B cell (primary cell): Measurements from ENCODE around the gene TFF2. TPM values are rescaled to one million over a fixed set of nuclear protein-coding genes. Genes with fewer than 3 reads are reported as not detected.

Experiments used
- ATAC-seq: fragments of 200-7000 bp; cut with Tn5 transposase; one replicate; pipeline ENCODE4 v1.10.0; 2021; ENCODE audit warnings: low read depth, mild to moderate bottlenecking, moderate number of reproducible peaks, moderate library complexity
- CTCF ChIA-PET: fragments of 350-600 bp; sonication (Branson Sonifier 250); formaldehyde crosslinking; loops from one replicate; lab custom pipeline; 2021; ENCODE audit warnings: antibody characterized with exemption, inconsistent platforms; lab: Charles Lee
- POLR2A ChIA-PET: fragments of 350-600 bp; sonication (Branson Sonifier 250); formaldehyde crosslinking; loops from one replicate; lab custom pipeline; 2021; ENCODE audit warnings: antibody characterized with exemption; lab: Charles Lee
- DNase-seq: peaks from one replicate; pipeline ENCODE4 v3.0.0; 2013
- H2AFZ ChIP-seq: 2 replicates; pipeline ENCODE4 v1.6.1; 2012; ENCODE audit warnings: mild to moderate bottlenecking, low read depth, low read length; ENCODE audit not compliant: insufficient read depth, poor library complexity, severe bottlenecking
- H3K27ac ChIP-seq, 2 donors: 1 replicate in 1 of 2; 2 replicates in 1 of 2; pipeline ENCODE4 v1.5.1; 2012 to 2013; ENCODE audit warnings: low read length in 2 of 2, mild to moderate bottlenecking in 2 of 2, moderate library complexity in 1 of 2
- H3K27me3 ChIP-seq, 4 experiments: fragments of 200-600 bp in 1 of 4; sonication (generic) in 1 of 4; replicated peaks in 1 of 4; 1 replicate in 2 of 4; 2 replicates in 2 of 4; pipeline versions ENCODE4 v1.6.1 to v1.7.0; 2013 to 2016; ENCODE audit warnings: low read length in 3 of 4, mild to moderate bottlenecking in 2 of 4, mixed read lengths in 1 of 4, moderate library complexity in 1 of 4; ENCODE audit not compliant: insufficient read depth in 4 of 4, control insufficient read depth in 3 of 4; ENCODE audit errors: control extremely low read depth in 1 of 4
- H3K36me3 ChIP-seq, 2 experiments: replicated peaks in 1 of 2; 1 replicate in 1 of 2; 2 replicates in 1 of 2; pipeline versions ENCODE4 v1.6.1 to v1.7.1; 2013; ENCODE audit warnings: low read length in 1 of 2; ENCODE audit not compliant: insufficient read depth in 2 of 2, control insufficient read depth in 1 of 2; ENCODE audit errors: control extremely low read depth in 1 of 2, extremely low read depth in 1 of 2
- H3K4me1 ChIP-seq, 2 donors: fragments of 200-600 bp in 1 of 2; sonication (generic) in 1 of 2; 1 replicate in 1 of 2; 2 replicates in 1 of 2; pipeline versions ENCODE4 v1.5.1 to v1.6.1; 2013 to 2017; ENCODE audit warnings: low read length in 2 of 2; ENCODE audit not compliant: control insufficient read depth in 2 of 2, insufficient read depth in 2 of 2
- H3K4me2 ChIP-seq: replicated peaks from 2 replicates; pipeline ENCODE3; 2012; ENCODE audit warnings: mild to moderate bottlenecking, low read depth, low read length; ENCODE audit not compliant: poor library complexity, severe bottlenecking
- H3K4me3 ChIP-seq, 5 experiments: fragments of 200-600 bp in 1 of 5; sonication (generic) in 1 of 5; 1 replicate in 3 of 5; 2 replicates in 2 of 5; pipeline versions ENCODE4 v1.5.1 to v1.7.0; 2011 to 2016; ENCODE audit warnings: low read length in 4 of 5, mild to moderate bottlenecking in 4 of 5, low read depth in 2 of 5, control low read depth in 1 of 5, moderate library complexity in 1 of 5; ENCODE audit not compliant: insufficient read depth in 1 of 5; ENCODE audit errors: control extremely low read depth in 1 of 5, extremely low read depth in 1 of 5
- H3K79me2 ChIP-seq: fragments of 200-600 bp; sonication (generic); one replicate; pipeline ENCODE4 v1.6.0; 2016; ENCODE audit warnings: low read length; ENCODE audit not compliant: control insufficient read depth, insufficient read depth
- H3K9ac ChIP-seq: fragments of 200-600 bp; sonication (generic); 2 replicates; pipeline ENCODE4 v1.6.1; 2017; ENCODE audit warnings: mild to moderate bottlenecking, low read length, moderate library complexity
- H3K9me3 ChIP-seq, 3 donors: one replicate each; pipeline versions ENCODE4 v1.6.1 to v1.7.1; 2013; ENCODE audit warnings: low read length in 2 of 3; ENCODE audit not compliant: control insufficient read depth in 2 of 3, insufficient read depth in 1 of 3; ENCODE audit errors: control extremely low read depth in 1 of 3
- H4K20me1 ChIP-seq: 2 replicates; pipeline ENCODE4 v1.6.0; 2012; ENCODE audit warnings: mild to moderate bottlenecking, low read length; ENCODE audit not compliant: insufficient read depth, control insufficient read depth, poor library complexity, severe bottlenecking
- H3K27ac Mint-ChIP-seq: one replicate; pipeline ENCODE4 v1.8.0; 2021; ENCODE audit warnings: mixed read lengths
- H3K27me3 Mint-ChIP-seq: one replicate; pipeline ENCODE4 v1.8.0; 2021; ENCODE audit warnings: mixed read lengths
- H3K4me1 Mint-ChIP-seq: one replicate; pipeline ENCODE4 v1.8.0; 2021; ENCODE audit warnings: mixed read lengths
- H3K4me3 Mint-ChIP-seq: one replicate; pipeline ENCODE4 v1.8.0; 2021; ENCODE audit warnings: mixed read lengths
- H3K9me3 Mint-ChIP-seq: one replicate; pipeline ENCODE4 v1.8.0; 2022; ENCODE audit warnings: mixed read lengths; ENCODE audit not compliant: insufficient read depth
- EZH2 ChIP-seq: IDR thresholded peaks from 2 replicates; pipeline ENCODE4 v1.6.1; 2012; ENCODE audit warnings: borderline replicate concordance, low read depth, mild to moderate bottlenecking, moderate library complexity, low read length; ENCODE audit not compliant: insufficient read depth, poor library complexity, severe bottlenecking
- WGBS: methylation state at CpG from one replicate; pipeline ENCODE4 v1.1.5; 2013; ENCODE audit warnings: missing lambda C conversion rate; ENCODE audit not compliant: insufficient coverage; 5-methylcytosine and 5-hydroxymethylcytosine counted together
- intact Hi-C: fragments of 100-400 bp; cut with micrococcal nuclease; formaldehyde crosslinking; loops from one replicate; pipeline ENCODE4 v1.10.0; 2022
- polyA plus RNA-seq: library from polyadenylated mRNA; depleted of rRNA; stranded (reverse); fragments of >200 nt; gene quantifications from 2 replicates; pipeline ENCODE4 v1.2.3, GENCODE V29; 2012
- total RNA-seq, 2 donors: library from RNA; stranded (reverse); fragments of 120-200 nt in 1 of 2; gene quantifications; 1 replicate in 1 of 2; 2 replicates in 1 of 2; pipeline versions ENCODE4 v1.2.3 to v1.2.4, GENCODE V29; 2013 to 2022
- TF ChIP-seq, protein P1 (sequence below): fragments of 200-600 bp; IDR thresholded peaks from one replicate; pipeline ENCODE4 v1.8.0; 2022; ENCODE audit warnings: antibody characterized with exemption, mild to moderate bottlenecking

The TFF2 gene
- total and polyA plus RNA-seq, 2 donors (not counting 1 experiment from before 2014, with no cell fraction given), result not detected

DNA sequence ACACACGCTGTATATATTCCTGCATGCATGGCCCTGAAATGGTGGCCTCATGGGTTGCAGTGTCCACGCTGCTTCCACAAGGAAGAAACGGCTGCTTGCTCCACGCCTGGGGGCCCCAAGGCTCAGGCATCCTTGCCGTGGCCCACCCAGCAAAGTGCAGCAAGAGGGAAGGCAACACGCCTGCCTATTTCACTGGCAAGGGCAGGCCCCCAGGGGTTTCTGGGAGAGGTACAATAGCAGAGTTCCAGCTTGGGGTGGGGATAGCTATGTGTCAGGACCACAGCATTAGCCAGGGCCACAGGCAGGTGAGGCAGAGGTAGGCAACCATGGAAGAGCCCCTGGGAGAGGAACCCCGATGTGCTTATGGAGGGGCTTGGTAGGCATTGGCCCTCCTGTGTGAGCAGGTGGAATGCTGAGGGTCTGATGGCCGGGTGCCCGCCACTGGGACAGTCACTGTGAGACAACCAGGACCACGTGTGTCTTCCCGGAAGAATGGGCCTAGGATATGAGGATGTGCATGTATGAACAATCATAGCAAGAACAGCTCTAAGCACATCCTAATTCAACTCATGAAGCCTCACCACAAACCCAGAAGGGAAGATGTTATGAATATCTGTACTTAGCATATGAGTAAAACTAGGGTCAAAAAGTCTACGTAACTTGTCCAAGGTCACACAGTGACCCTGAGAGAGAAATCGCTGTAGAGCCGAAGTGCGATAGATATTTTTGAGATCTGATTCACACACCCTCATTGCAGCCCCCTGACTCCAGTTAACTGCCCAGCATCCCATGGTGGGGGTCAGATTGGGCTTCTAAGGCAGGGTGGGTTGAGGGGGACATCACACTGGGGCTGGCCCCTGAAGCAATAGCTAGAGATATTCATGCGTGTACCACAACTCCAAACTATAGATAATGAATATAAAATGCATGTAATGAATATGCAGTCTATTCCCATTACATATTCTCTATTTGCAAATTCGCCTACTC, 11.8 kb downstream of the TFF2 start:
- ATAC-seq, result no peak
- no peak overlapping the region for H3K4me3 Mint-ChIP-seq
- no peak overlapping the region for H3K9ac ChIP-seq

More for the DNA sequence above, 11.8 kb downstream of the TFF2 start:
- H2AFZ ChIP-seq, result no peak overlapping the region
- H3K27me3 Mint-ChIP-seq, result peaks cover 16% of the 10 kb centered on the region
- POLR2A ChIA-PET, result interaction anchor here (1.1 kb wide), 1 partner anchor 175 kb away, joined by 3 read pairs; the partner anchor contains the start of gene SLC37A1
- peaks cover 7 to 8% of the 10 kb centered on the region in 2 donors for H3K4me1 ChIP-seq
- no peak for DNase-seq
- no peaks in the 10 kb centered on the region for H4K20me1 ChIP-seq
- no peaks in the 10 kb centered on the region for H3K9me3 Mint-ChIP-seq
- WGBS, result 90% methylated on average over 14 of the region's 17 CpGs
- no peak overlapping the region for H3K27ac Mint-ChIP-seq
- TF ChIP-seq, protein P1, sequence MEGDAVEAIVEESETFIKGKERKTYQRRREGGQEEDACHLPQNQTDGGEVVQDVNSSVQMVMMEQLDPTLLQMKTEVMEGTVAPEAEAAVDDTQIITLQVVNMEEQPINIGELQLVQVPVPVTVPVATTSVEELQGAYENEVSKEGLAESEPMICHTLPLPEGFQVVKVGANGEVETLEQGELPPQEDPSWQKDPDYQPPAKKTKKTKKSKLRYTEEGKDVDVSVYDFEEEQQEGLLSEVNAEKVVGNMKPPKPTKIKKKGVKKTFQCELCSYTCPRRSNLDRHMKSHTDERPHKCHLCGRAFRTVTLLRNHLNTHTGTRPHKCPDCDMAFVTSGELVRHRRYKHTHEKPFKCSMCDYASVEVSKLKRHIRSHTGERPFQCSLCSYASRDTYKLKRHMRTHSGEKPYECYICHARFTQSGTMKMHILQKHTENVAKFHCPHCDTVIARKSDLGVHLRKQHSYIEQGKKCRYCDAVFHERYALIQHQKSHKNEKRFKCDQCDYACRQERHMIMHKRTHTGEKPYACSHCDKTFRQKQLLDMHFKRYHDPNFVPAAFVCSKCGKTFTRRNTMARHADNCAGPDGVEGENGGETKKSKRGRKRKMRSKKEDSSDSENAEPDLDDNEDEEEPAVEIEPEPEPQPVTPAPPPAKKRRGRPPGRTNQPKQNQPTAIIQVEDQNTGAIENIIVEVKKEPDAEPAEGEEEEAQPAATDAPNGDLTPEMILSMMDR, result no peak
- TF ChIP-seq EZH2, result no peak
- H3K36me3 ChIP-seq, result no peaks in the 10 kb centered on the region
- no peak overlapping the region for H3K27ac ChIP-seq
- H3K4me2 ChIP-seq, result no peak overlapping the region
- intact Hi-C loops, result loop anchor here (1.0 to 10.0 kb wide), 2 partner anchors 111 to 174 kb away; no protein-coding TSS in a partner anchor
- H3K9me3 ChIP-seq, result no peaks in the 10 kb centered on the region
- H3K27me3 ChIP-seq, result peaks cover 0 to 10% (median 5%) of the 10 kb centered on the region in 4 experiments
- H3K79me2 ChIP-seq, result no peaks in the 10 kb centered on the region
- H3K4me3 ChIP-seq, result no peak overlapping the region
- CTCF ChIA-PET, result interaction anchor here (0.7 to 4.1 kb wide), 12 partner anchors 10 to 198 kb away, joined by 3 to 59 read pairs (median 4); no protein-coding TSS in a partner anchor
- H3K4me1 Mint-ChIP-seq, result peaks cover 8% of the 10 kb centered on the region
